Endothelial cell of hepatic sinusoid (primary cell): ENCODE measurements around the gene SDF2L1.
"Not testable (repeated sequence)": the region's sequence is repeated elsewhere in the genome, so short reads cannot be mapped to it uniquely, and the experiment has no call there.

Experiments used
- in situ Hi-C: cut with HindIII; loops from 2 replicates; pipeline ENCODE4 v1.10.0; 2017; ENCODE audit warnings: low sequenced_read_pairs

The SDF2L1 gene

DNA sequence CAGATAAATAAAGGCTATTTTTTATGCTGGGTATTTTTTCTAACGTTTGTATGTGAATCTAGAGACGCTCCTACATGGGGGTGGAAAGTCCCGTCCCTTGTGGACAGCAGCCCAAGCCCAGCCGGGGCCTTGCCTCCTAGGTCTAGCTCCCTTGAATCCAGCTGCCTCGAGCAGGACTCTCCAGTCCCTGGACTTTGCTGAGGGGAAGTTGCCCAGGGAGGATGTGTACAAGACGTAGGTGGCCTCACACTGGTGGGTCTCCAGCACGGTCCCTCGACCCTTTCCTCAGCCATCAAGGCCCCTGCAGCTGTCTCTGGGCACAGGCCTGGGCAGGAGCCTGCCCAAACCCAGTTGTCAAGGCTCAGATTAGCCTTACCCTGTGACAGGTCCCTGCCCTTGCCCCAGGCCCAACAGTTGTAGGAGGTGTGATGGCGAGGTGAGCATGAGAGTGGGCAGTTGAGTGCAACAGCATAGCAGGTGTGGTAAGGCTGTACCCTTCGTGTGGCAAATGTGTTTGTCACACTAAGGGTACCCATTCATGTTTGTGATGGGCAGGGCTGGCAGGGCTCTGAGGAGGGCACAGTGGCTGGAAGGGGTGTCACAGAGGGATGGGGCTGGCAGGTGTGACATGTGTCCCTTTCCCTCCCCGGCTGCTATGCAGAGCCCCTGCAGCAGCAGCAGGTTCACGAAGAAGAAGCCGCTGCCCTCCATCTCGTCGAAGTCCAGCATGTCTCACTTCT is 6.2 kb upstream of the SDF2L1 start:
- in situ Hi-C loops: no loop called here

GRCh38 chr22:21636629-21637218 is 5.4 kb upstream of the SDF2L1 start:
- in situ Hi-C loops: no loop called here

- in situ Hi-C loops: not testable (repeated sequence)
These were observed 4.7 kb upstream of the SDF2L1 start for GRCh38 chr22:21637450-21637849.

GRCh38 chr22:21639359-21639758 is 2.7 kb upstream of the SDF2L1 start:
- in situ Hi-C loops: no loop called here

DNA sequence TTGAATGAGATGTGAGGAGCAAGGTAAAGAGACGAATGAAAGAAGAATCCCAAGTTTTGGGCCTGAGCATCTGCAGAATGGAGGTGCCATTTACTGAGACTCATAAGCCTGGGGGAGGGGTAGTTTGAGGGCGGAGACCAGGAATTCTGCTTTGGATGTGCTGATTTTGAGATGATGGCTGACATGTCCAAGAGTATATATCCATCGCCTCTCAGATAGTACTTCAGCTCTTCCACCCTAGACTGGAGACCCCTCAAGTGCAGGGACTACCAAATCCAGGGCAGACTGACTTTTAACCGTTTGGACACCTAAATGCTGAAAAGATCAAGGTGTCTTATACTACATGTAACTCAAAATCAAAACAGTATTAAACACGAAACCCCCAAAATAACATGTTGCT is 1.3 kb upstream of the SDF2L1 start:
- in situ Hi-C loops: no loop called here

DNA sequence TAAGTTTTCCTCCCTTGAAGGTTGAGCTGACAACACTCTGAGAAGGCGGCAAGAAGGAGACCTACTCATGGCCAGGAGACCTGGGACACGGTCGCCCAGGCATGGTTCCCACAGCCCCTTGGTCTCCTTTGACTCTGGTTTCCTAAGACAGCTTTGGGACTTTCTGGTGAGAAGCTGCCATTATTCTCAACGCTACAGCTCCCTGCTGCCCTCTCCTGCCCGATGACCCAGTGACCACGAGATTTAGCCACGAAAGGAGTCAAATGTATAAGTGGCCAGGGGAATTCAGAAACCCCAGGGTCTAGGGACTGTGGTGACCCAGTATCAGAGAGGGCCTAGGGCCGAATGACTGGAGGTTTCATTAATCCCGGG is 699 bp upstream of the SDF2L1 start:
- in situ Hi-C loops: no loop called here

- in situ Hi-C loops: no loop called here
These were observed 714 bp downstream of the SDF2L1 start for GRCh38 chr22:21642584-21643448.

- in situ Hi-C loops: no loop called here
These were observed 1.6 kb downstream of the SDF2L1 start for GRCh38 chr22:21643533-21644357.

GRCh38 chr22:21645513-21645912 is 3.4 kb downstream of the SDF2L1 start:
- in situ Hi-C loops: not testable (repeated sequence)

GRCh38 chr22:21646608-21647590 is 4.8 kb downstream of the SDF2L1 start:
- in situ Hi-C loops: no loop called here

DNA sequence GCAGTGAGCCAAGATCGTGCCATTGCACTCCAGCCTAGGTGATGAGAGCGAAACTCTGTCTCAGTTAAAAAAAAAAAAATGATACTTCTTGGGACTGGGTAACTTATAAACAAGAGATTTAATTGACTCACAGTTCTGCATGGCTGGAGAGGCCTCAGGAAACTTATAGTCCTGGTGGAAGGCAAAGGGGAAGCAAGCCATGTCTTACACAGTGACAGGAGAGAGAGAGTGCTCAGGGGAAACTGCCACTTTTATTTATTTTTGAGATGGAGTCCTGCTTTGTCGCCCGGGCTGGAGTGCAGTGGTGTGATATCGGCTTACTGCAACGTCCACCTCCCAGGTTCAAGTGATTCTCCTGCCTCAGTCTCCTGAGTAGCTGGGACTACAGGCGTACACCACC is 8.2 kb downstream of the SDF2L1 start:
- in situ Hi-C loops: no loop called here

- in situ Hi-C loops: no loop called here
These were observed 8.9 kb downstream of the SDF2L1 start for GRCh38 chr22:21650823-21651520.

DNA sequence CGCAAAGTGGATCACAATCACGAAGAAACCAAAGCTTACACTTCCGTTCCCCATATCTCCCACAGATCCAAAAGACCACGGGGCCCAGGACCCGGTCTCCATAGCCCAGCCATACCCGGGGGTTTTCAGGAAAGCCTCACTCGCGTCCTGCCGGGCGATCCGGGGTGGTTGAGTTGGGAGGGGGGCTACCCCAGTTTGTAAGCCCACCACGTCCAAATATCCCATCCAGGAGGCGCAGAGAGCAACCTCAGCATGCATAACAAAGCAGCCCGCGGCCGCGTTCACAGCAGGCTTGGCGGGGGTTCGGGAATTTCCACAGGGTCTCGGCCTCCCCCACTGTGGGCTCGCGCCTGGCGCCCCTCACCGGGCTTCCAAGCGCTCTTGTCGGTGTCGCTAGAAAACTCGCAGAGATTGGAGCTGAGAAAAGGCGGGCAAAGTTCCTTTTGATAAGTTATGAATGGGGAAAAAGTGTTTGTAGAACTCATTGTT is 9.5 kb downstream of the SDF2L1 start:
- in situ Hi-C loops: no loop called here

- in situ Hi-C loops: no loop called here
These were observed 10.0 kb downstream of the SDF2L1 start for GRCh38 chr22:21652010-21652546.

DNA sequence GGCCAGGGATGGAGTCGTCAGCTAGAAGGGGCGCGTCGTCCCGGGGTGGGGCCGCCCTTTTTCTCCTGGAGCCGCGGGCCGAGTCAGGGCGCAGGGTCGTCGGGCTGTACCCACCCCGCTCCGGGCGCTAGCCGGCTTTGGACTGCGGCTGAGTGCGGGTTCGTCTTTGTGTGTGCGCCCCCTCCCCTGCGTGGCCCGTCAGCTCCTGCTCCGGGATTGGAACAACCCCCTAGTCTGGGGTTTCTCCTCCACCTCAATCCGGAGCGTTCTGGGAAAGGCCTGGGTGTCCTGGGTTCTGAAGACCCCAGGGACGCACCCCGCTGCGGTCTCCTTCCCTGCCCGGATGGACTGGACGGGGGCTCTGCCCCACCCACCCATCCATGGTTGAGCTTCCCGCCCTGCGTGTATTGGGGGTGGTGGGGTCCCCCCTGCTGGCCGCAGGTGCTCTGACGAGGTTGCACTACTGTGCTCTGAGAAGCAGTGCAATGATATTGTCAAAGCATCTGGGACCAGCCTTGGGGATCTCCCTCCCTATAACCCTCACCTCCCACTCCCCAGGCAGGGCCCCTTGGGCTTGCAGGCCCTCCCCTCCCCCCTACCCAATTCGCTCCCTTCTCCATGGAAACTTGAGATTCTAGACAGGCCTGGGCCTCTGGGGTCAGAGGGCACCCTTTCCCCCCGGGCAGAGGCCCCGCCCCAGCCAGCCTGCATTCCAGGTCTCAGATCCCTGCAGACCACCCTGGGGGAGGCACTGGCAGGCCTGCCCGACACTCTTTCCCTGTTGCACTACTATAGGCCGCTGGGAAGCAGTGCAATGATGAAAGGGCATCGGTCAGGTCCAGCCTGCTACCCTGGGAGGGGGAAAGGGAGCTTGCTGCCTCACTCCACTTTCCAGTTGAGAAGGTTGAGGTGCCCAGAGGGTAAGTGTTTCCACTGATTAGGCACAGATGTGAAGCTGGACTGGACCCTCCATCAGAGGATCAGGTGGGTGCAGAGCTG is 10.7 kb downstream of the SDF2L1 start:
- in situ Hi-C loops: no loop called here

DNA sequence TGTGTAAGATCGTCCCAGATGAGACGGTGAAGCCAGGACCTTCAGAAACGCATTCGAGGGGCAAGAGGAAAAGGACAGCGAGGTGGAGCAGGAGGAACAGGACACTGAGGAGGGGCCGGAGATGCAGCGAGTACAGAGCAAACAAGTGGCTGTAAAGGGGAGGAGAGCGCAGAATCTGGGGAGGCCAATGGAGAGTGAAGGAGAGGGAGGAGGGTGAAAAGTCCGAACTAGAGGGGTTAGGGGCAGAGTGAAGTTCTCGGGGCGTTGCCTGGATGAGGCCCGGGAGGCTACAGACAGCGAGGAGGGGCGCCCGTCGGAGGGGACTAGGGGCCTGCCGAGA is 14.9 kb downstream of the SDF2L1 start:
- in situ Hi-C loops: no loop called here

- in situ Hi-C loops: no loop called here
These were observed 15.4 kb downstream of the SDF2L1 start for GRCh38 chr22:21657360-21658032.
